Kidney (tissue), 22 donors: ENCODE results near the gene TRPC4. TPM values are rescaled to one million over a fixed set of nuclear protein-coding genes. Genes with fewer than 3 reads are reported as not detected.

Source experiments
- DNase-seq, 5 donors: peaks; one replicate each; pipeline ENCODE4 v3.0.0-alpha.2; 2013 to 2020
- FAIRE-seq: peaks from 2 replicates; lab custom pipeline; 2012; peaks lifted over from hg19 to GRCh38; lab: Jason Lieb, UNC
- H3K27ac ChIP-seq, 2 donors: one replicate each; pipeline ENCODE4 v1.7.0; 2013; ENCODE audit warnings: low read depth in 2 of 2, low read length in 2 of 2, inconsistent platforms in 1 of 2
- H3K27me3 ChIP-seq: one replicate; pipeline ENCODE4 v1.7.1; 2013; ENCODE audit warnings: low read length, inconsistent platforms; ENCODE audit not compliant: control insufficient read depth, insufficient read depth
- H3K36me3 ChIP-seq, 3 donors: one replicate each; pipeline versions ENCODE4 v1.7.0 to v1.7.1; 2013; ENCODE audit warnings: low read length in 3 of 3, control low read depth in 1 of 3, inconsistent platforms in 1 of 3; ENCODE audit not compliant: insufficient read depth in 3 of 3, control insufficient read depth in 2 of 3
- H3K4me1 ChIP-seq, 3 donors: one replicate each; pipeline versions ENCODE4 v1.7.0 to v1.7.1; 2013; ENCODE audit warnings: low read length in 3 of 3, inconsistent platforms in 1 of 3, low read depth in 1 of 3; ENCODE audit not compliant: control insufficient read depth in 2 of 3, insufficient read depth in 2 of 3
- H3K4me3 ChIP-seq, 3 donors: one replicate each; pipeline versions ENCODE4 v1.7.0 to v1.8.1; 2013; ENCODE audit warnings: low read length in 3 of 3, control low read depth in 1 of 3, inconsistent platforms in 1 of 3
- H3K9ac ChIP-seq, 3 donors: one replicate each; pipeline versions ENCODE4 v1.7.0 to v1.7.1; 2013; ENCODE audit warnings: low read length in 3 of 3, control low read depth in 1 of 3, inconsistent platforms in 1 of 3
- H3K9me3 ChIP-seq, 3 donors: one replicate each; pipeline versions ENCODE4 v1.7.0 to v1.7.1; 2013; ENCODE audit warnings: low read length in 3 of 3, control low read depth in 1 of 3, inconsistent platforms in 1 of 3; ENCODE audit not compliant: control insufficient read depth in 2 of 3, insufficient read depth in 1 of 3
- CTCF ChIP-seq: IDR thresholded peaks from 3 replicates; pipeline ENCODE4 v1.5.1; 2012; ENCODE audit warnings: mild to moderate bottlenecking, moderate library complexity, borderline replicate concordance; ENCODE audit not compliant: insufficient read depth; ENCODE audit errors: extremely low read depth
- intact Hi-C: fragments of 100-400 bp; cut with DNase I; formaldehyde crosslinking; loops from one replicate; pipeline ENCODE4 v1.11.1; 2022
- long read RNA-seq, 10 donors: library from polyadenylated mRNA in 1 of 10; unstranded in 1 of 10; transcript quantifications; one replicate each; pipeline ENCODE4 v2.0.0 and lab custom pipeline, GENCODE V29; 2021 to 2026
- polyA plus RNA-seq: library from polyadenylated mRNA; stranded (reverse); fragments of 350-450 nt; fragmentation: Illumina TruSeq; extraction: RNeasy Lipid Tissue Mini Kit (QIAGEN cat#74804); gene quantifications from one replicate; pipeline ENCODE4 v1.2.3, GENCODE V29; 2014; ENCODE audit warnings: low read depth, low replicate concordance; ENCODE audit not compliant: insufficient read depth
- total RNA-seq: library from RNA; stranded (reverse); fragmentation: NEBNext Ultra II Directional; extraction: Animal tissue kit (Norgen Biotek cat#: 25700); gene quantifications from one replicate; pipeline ENCODE4 v1.2.1, GENCODE V29; 2021
- donor health status: control.
- donor health status: control.
- donor health status: control.
- donor health status: control.
- donor health status: control.
- donor health status: DM: yes; HTN: yes; CAD: no.
- donor health status: Normal renal cell carcinoma (clear cell type).

The TRPC4 gene
- total RNA-seq (2.9 TPM), polyA plus RNA-seq (0.62 TPM)
- long read RNA-seq, donor 1, result 0 reads
- long read RNA-seq, donor 2, result 0 reads
- long read RNA-seq, donor 3, result 0 reads
- long read RNA-seq, donor 4, result 0 reads
- long read RNA-seq, donor 5, result 0 reads
- long read RNA-seq, donor 6, result 0 reads
- long read RNA-seq, donor 7, full-length matches to known transcripts, result 2 of 2 reads
- long read RNA-seq, donor 7, partial matches to known transcripts, result 0 of 2 reads
- long read RNA-seq, donor 7, other reads (novel, unspliced or antisense), result 0 of 2 reads
- long read RNA-seq, donor 8, result 0 reads
- long read RNA-seq, donor 9, result 0 reads
- long read RNA-seq, donor 10, result 0 reads

- peak within 1 kb of the TSS; percentile 29 to 65 (median 41) for H3K9ac ChIP-seq
- H3K4me1 ChIP-seq, result peaks cover 0 to 4% (median 0%) of the 10 kb centered on the region in 3 donors
- no peaks in the 10 kb centered on the region for H3K27me3 ChIP-seq
- peak; percentile 39 for TF ChIP-seq CTCF
- FAIRE-seq (no peak), DNase-seq (peak; percentile 82 to 92 (median 85))
- peak within 1 kb of the TSS in 1 of 2 donors; percentile 66 for H3K27ac ChIP-seq
- H3K36me3 ChIP-seq, result no peaks in the 10 kb centered on the region
- H3K9me3 ChIP-seq, result no peaks in the 10 kb centered on the region
- H3K4me3 ChIP-seq, result peak within 1 kb of the TSS; percentile 63 to 79 (median 65)
- intact Hi-C loops, result no loop called here
Measured at GRCh38 chr13:37869756-37870488, at the start of gene TRPC4. TSS of gene TRPC4 (minus strand) at chr13:37869772. CDS start at chr13:37783333, 86,439 bp downstream.

DNA sequence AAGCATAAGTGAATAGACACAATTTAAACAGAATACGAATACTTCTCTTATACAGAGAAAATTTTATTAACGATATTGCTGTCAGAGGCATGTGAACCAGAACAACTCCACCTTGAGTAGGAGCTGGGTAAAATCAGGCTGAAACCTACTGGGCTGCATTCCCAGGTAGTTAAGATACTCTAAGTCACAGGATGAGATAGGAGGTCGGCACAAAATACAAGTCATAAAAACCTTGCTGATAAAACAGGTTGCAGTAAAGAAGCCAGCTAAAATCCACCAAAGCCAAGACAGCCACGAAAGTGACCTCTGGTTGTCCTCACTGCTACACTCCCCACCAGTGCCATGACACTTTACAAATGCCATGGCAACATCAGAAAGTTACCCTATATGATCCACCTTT is 49.2 kb upstream of the TRPC4 start:
- intact Hi-C loops, result no loop called here
- Histone ChIP-seq H3K4me3 (no peak overlapping the region), H3K36me3 (no peaks in the 10 kb centered on the region), H3K9me3 (peaks cover 0 to 8% (median 0%) of the 10 kb centered on the region in 3 donors), H3K9ac (no peak overlapping the region), H3K27ac (no peak overlapping the region), H3K4me1 (no peaks in the 10 kb centered on the region), H3K27me3 (no peaks in the 10 kb centered on the region)
- no peak for TF ChIP-seq CTCF
- FAIRE-seq (no peak), DNase-seq (no peak)

DNA sequence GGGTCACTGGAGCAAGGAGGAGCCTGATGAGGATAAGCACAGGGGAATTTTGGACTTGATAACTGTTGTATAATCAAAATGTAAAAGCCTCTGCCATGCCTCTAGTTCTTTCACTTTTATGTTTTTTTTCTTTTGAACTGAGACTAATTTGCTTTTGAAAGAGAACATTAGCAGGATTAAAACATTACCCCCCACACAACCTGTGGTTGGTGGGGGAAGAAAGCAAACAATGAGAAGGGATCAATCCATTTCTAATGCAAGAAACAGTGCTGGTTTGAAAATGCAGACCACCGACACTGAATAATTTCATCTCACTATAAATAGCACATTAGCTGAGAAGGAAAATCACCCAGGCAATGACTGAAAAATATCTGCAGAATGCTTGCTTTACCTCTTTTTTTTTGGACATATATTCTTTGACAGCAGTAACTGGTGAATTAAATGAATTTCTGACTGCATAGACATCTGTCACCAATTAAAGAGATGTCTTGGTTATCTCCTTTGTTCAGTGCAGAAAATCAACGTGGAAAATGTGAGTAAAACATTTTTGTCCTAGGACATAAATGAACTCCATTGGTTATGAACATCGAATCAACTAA is 48.6 kb upstream of the TRPC4 start:
- Histone ChIP-seq H3K4me3 (no peak overlapping the region), H3K27me3 (no peaks in the 10 kb centered on the region), H3K4me1 (no peaks in the 10 kb centered on the region), H3K36me3 (no peaks in the 10 kb centered on the region), H3K27ac (no peak overlapping the region), H3K9me3 (peaks cover 0 to 8% (median 0%) of the 10 kb centered on the region in 3 donors), H3K9ac (no peak overlapping the region)
- FAIRE-seq (no peak), DNase-seq (no peak)
- TF ChIP-seq CTCF, result no peak
- intact Hi-C loops, result no loop called here
